ENCODE results near the gene ARTN. TPM values are rescaled to one million over a fixed set of nuclear protein-coding genes. Genes with fewer than 3 reads are reported as not detected.

Gene ARTN
- total RNA-seq, 1 experiment from 2014 or later, result 10.6 TPM

GRCh38 chr1:43934101-43934985 is 742 bp downstream of the ARTN start:
- no peak overlapping the region for H2AK5ac ChIP-seq (ENCODE audit: insufficient read length, low read length)
- H2BK20ac ChIP-seq (ENCODE audit: low read depth, low read length, poor library complexity, severe bottlenecking), result no peak overlapping the region
- no peak overlapping the region for H2BK5ac ChIP-seq (ENCODE audit: insufficient read length, low read length)
- no peak overlapping the region for H3K27ac ChIP-seq (ENCODE audit: insufficient read length, low read depth, low read length)
- H3K18ac ChIP-seq (ENCODE audit: insufficient read length, low read depth, low read length), result peak overlapping the region; percentile 20
- peak overlapping the region; percentile 65 for H3K4me2 ChIP-seq (ENCODE audit: insufficient read depth, insufficient read length, low read length)
- no peaks in the 10 kb centered on the region for H4K20me1 ChIP-seq (ENCODE audit: control insufficient read depth, insufficient read depth, insufficient read length)
- no peaks in the 10 kb centered on the region for H3K27me3 ChIP-seq (ENCODE audit: insufficient read depth, low read length)
- no peaks in the 10 kb centered on the region for H3K79me1 ChIP-seq (ENCODE audit: insufficient read depth, low read depth, low read length, poor library complexity, severe bottlenecking)
- H3K79me2 ChIP-seq (ENCODE audit: insufficient read depth, low read length), result no peaks in the 10 kb centered on the region
- H2AFZ ChIP-seq (ENCODE audit: low read length), result no peak overlapping the region
- peak overlapping the region; percentile 76 to 88 for H3K4me3 Mint-ChIP-seq
- H3K36me3 Mint-ChIP-seq (ENCODE audit: insufficient read depth in 1 of 3, low read depth in 3 of 3), result peaks cover 0 to 6% (median 0%) of the 10 kb centered on the region in 3 experiments; a peak in 1 of 7 replicates
- no peak overlapping the region for H3T11ph ChIP-seq (ENCODE audit: low read length)
- H3K4ac ChIP-seq (ENCODE audit: low read depth, low read length), result no peak overlapping the region
- no peaks in the 10 kb centered on the region for H3K9me3 ChIP-seq (ENCODE audit: control insufficient read depth, low read depth, low read length)
- peak; percentile 93 for DNase-seq
- no peak overlapping the region for H2BK120ac ChIP-seq (ENCODE audit: low read depth, low read length, poor library complexity, severe bottlenecking)
- peaks cover 15% of the 10 kb centered on the region for H3K27me3 Mint-ChIP-seq (ENCODE audit: low read depth)
- H3K23ac ChIP-seq (ENCODE audit: insufficient read length, low read depth, low read length), result no peak overlapping the region
- H3K23me2 ChIP-seq (ENCODE audit: insufficient read length, low read depth, low read length, poor library complexity, severe bottlenecking), result peaks cover 21% of the 10 kb centered on the region
- no peak overlapping the region for H4K91ac ChIP-seq (ENCODE audit: insufficient read length, low read depth, low read length)
- no peak overlapping the region; the same call in 1 of the 2 replicates for H3K14ac ChIP-seq (ENCODE audit: insufficient read depth, low read length)
- no peak overlapping the region for H2BK15ac ChIP-seq (ENCODE audit: low read depth, low read length)
- no peaks in the 10 kb centered on the region for H3K9me3 Mint-ChIP-seq
- no peak overlapping the region for H2BK12ac ChIP-seq (ENCODE audit: insufficient read length, low read depth, low read length)
- peaks cover 8% of the 10 kb centered on the region; the same call in 1 of the 2 replicates for H3K4me1 ChIP-seq (ENCODE audit: insufficient read depth, low read length)
- H3K27ac Mint-ChIP-seq, result peak overlapping the region; percentile 72 to 89 (median 85); a peak in 5 of 7 replicates
- H4K5ac ChIP-seq (ENCODE audit: insufficient read length, low read depth, low read length), result no peak overlapping the region
- TF ChIP-seq, protein P1, sequence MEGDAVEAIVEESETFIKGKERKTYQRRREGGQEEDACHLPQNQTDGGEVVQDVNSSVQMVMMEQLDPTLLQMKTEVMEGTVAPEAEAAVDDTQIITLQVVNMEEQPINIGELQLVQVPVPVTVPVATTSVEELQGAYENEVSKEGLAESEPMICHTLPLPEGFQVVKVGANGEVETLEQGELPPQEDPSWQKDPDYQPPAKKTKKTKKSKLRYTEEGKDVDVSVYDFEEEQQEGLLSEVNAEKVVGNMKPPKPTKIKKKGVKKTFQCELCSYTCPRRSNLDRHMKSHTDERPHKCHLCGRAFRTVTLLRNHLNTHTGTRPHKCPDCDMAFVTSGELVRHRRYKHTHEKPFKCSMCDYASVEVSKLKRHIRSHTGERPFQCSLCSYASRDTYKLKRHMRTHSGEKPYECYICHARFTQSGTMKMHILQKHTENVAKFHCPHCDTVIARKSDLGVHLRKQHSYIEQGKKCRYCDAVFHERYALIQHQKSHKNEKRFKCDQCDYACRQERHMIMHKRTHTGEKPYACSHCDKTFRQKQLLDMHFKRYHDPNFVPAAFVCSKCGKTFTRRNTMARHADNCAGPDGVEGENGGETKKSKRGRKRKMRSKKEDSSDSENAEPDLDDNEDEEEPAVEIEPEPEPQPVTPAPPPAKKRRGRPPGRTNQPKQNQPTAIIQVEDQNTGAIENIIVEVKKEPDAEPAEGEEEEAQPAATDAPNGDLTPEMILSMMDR (conservative IDR thresholded peaks at IDR 0.05), result peak; percentile 85
- no CpG with 5 or more reads among the region's 13 CpGs for WGBS (ENCODE audit: extremely low coverage, insufficient read length, low lambda C conversion rate)
- H3K9ac ChIP-seq (ENCODE audit: extremely low read depth, insufficient read length, low read length), result no peak overlapping the region
- no peak overlapping the region for H3K56ac ChIP-seq (ENCODE audit: insufficient read length, low read depth, low read length)
- peaks cover 44 to 51% of the 10 kb centered on the region in 2 experiments for H3K4me1 Mint-ChIP-seq
- H4K8ac ChIP-seq (replicated peaks; ENCODE audit: insufficient read length, low read depth, low read length), result no peak overlapping the region
